Right lobe of liver (tissue), 4 donors: Measurements from ENCODE around the gene MUC6.

Source experiments
- CTCF ChIP-seq, 4 donors: fragments of 200-600 bp in 3 of 4; fragments of 450-650 bp in 1 of 4; IDR thresholded peaks; one replicate each; pipeline versions ENCODE4 v1.5.1 to v1.8.0; 2016 to 2022; ENCODE audit warnings: antibody characterized with exemption in 4 of 4, mild to moderate bottlenecking in 2 of 4
- POLR2A ChIP-seq: fragments of 450-650 bp; IDR thresholded peaks from one replicate; pipeline ENCODE4 v1.6.1; 2017; ENCODE audit warnings: antibody characterized with exemption, mild to moderate bottlenecking
- donor health status: DM: no; HTN: no; CAD: no.
- donor health status: DM: no; HTN: no; CAD: no.
- donor health status: DM: no; HTN: yes; CAD: no.

- TF ChIP-seq CTCF (IDR thresholded peaks at IDR 0.05) (no peak), POLR2A (no peak)
Observed at GRCh38 chr11:1064167-1064566, 27.6 kb upstream of the MUC6 start.
